VCaP (cell line): ENCODE results near the gene PIH1D2.

Experiments used
- H3K27ac ChIP-seq: fragments of 450-650 bp; 2 replicates; pipeline ENCODE4 v1.5.1; 2017
- TF ChIP-seq, protein P1 (sequence below): fragments of 450-650 bp; conservative IDR thresholded peaks from 2 replicates; pipeline ENCODE4 v1.5.1; 2017; ENCODE audit warnings: mild to moderate bottlenecking, moderate library complexity

The PIH1D2 gene

DNA sequence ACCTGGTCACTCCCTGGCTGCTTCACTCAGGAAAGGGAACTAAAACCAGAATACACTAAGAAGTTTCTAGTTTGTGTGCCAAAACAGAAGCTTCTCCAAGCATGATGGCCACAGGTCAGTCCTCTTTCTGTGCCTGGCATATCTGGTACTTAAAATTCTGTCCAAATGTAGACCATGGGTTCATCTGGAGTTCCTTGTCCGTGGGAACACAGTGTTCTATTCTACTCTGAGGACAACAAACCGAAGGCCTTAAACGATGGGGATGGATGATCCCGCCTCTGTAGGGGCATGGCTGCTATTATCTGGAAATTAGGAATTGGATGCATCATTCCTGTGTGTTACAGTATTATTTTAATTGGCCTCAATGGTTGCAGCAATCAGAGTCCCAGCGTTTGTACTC, 54.8 kb downstream of the PIH1D2 start:
- TF ChIP-seq, protein P1, sequence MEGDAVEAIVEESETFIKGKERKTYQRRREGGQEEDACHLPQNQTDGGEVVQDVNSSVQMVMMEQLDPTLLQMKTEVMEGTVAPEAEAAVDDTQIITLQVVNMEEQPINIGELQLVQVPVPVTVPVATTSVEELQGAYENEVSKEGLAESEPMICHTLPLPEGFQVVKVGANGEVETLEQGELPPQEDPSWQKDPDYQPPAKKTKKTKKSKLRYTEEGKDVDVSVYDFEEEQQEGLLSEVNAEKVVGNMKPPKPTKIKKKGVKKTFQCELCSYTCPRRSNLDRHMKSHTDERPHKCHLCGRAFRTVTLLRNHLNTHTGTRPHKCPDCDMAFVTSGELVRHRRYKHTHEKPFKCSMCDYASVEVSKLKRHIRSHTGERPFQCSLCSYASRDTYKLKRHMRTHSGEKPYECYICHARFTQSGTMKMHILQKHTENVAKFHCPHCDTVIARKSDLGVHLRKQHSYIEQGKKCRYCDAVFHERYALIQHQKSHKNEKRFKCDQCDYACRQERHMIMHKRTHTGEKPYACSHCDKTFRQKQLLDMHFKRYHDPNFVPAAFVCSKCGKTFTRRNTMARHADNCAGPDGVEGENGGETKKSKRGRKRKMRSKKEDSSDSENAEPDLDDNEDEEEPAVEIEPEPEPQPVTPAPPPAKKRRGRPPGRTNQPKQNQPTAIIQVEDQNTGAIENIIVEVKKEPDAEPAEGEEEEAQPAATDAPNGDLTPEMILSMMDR = no peak
- no peak overlapping the region for H3K27ac ChIP-seq
